Type B pancreatic cell (in vitro differentiated cells): ENCODE results near the gene SPATA31E1. TPM values are rescaled to one million over a fixed set of nuclear protein-coding genes. Genes with fewer than 3 reads are reported as not detected.
"Not testable (repeated sequence)": the region's sequence is repeated elsewhere in the genome, so short reads cannot be mapped to it uniquely, and the experiment has no call there.

Experiments used
- DNase-seq: peaks from one replicate; pipeline ENCODE4 v3.0.0; 2021; ENCODE audit warnings: mixed read lengths; ENCODE audit not compliant: unreplicated experiment; ENCODE audit errors: extremely low spot score
- H3K27ac Mint-ChIP-seq: 2 replicates; pipeline ENCODE4 v1.8.0; 2021; ENCODE audit warnings: mild to moderate bottlenecking, mixed read lengths
- H3K27me3 Mint-ChIP-seq: 2 replicates; pipeline ENCODE4 v1.8.0; 2021; ENCODE audit warnings: mixed read lengths
- H3K36me3 Mint-ChIP-seq: 2 replicates; pipeline ENCODE4 v1.8.0; 2021; ENCODE audit warnings: mixed read lengths
- H3K4me1 Mint-ChIP-seq: one replicate; pipeline ENCODE4 v1.8.0; 2021; ENCODE audit warnings: mixed read lengths; ENCODE audit not compliant: unreplicated experiment
- H3K4me3 Mint-ChIP-seq: 2 replicates; pipeline ENCODE4 v1.8.0; 2021; ENCODE audit warnings: mild to moderate bottlenecking, mixed read lengths
- H3K9me3 Mint-ChIP-seq: 2 replicates; pipeline ENCODE4 v1.8.0; 2021; ENCODE audit warnings: mixed read lengths
- CTCF ChIP-seq: fragments of 200-600 bp; sonication (generic); conservative IDR thresholded peaks from 2 replicates; pipeline ENCODE4 v1.5.0; 2021; ENCODE audit warnings: antibody characterized with exemption, mild to moderate bottlenecking
- total RNA-seq: library from RNA; stranded (reverse); gene quantifications from 2 replicates; pipeline ENCODE4 v1.2.1, GENCODE V29; 2021; ENCODE audit warnings: low replicate concordance

Gene SPATA31E1
- total RNA-seq, 1 donor from 2014 or later: not detected

- no peak for DNase-seq
- no peak for TF ChIP-seq CTCF
- Mint-ChIP-seq H3K36me3 (no peaks in the 10 kb centered on the region), H3K9me3 (no peaks in the 10 kb centered on the region), H3K27me3 (peaks cover 2% of the 10 kb centered on the region), H3K4me3 (no peak overlapping the region), H3K4me1 (peaks cover 9% of the 10 kb centered on the region), H3K27ac (no peak overlapping the region)
Observed at GRCh38 chr9:87842878-87843585, 39.6 kb upstream of the SPATA31E1 start.

GRCh38 chr9:87844506-87844905 lies 38.2 kb upstream of the SPATA31E1 start:
- H3K9me3 Mint-ChIP-seq: no peaks in the 10 kb centered on the region
- DNase-seq: no peak
- H3K4me1 Mint-ChIP-seq: peaks cover 9% of the 10 kb centered on the region
- no peak overlapping the region for H3K4me3 Mint-ChIP-seq
- H3K36me3 Mint-ChIP-seq: no peaks in the 10 kb centered on the region
- peaks cover 2% of the 10 kb centered on the region for H3K27me3 Mint-ChIP-seq
- H3K27ac Mint-ChIP-seq: no peak overlapping the region
- TF ChIP-seq CTCF: no peak

GRCh38 chr9:87847817-87848216 lies 34.9 kb upstream of the SPATA31E1 start:
- H3K4me1 Mint-ChIP-seq, H3K4me3 Mint-ChIP-seq, H3K36me3 Mint-ChIP-seq, H3K9me3 Mint-ChIP-seq, H3K27ac Mint-ChIP-seq, DNase-seq, H3K27me3 Mint-ChIP-seq: not testable (repeated sequence)

- H3K36me3 Mint-ChIP-seq: no peaks in the 10 kb centered on the region
- DNase-seq: no peak
- H3K4me1 Mint-ChIP-seq: peaks cover 15% of the 10 kb centered on the region
- no peak overlapping the region for H3K4me3 Mint-ChIP-seq
- H3K27ac Mint-ChIP-seq: no peak overlapping the region
- no peaks in the 10 kb centered on the region for H3K9me3 Mint-ChIP-seq
- peaks cover 2% of the 10 kb centered on the region for H3K27me3 Mint-ChIP-seq
- TF ChIP-seq CTCF: no peak
Observed at GRCh38 chr9:87849144-87849758, 33.4 kb upstream of the SPATA31E1 start.

GRCh38 chr9:87850391-87850790 lies 32.3 kb upstream of the SPATA31E1 start:
- Mint-ChIP-seq H3K27ac (no peak overlapping the region), H3K4me1 (peaks cover 10% of the 10 kb centered on the region), H3K27me3 (no peaks in the 10 kb centered on the region), H3K36me3 (no peaks in the 10 kb centered on the region), H3K9me3 (no peaks in the 10 kb centered on the region), H3K4me3 (no peak overlapping the region)
- no peak for TF ChIP-seq CTCF
- DNase-seq: no peak

- not testable (repeated sequence) for H3K27ac Mint-ChIP-seq, H3K36me3 Mint-ChIP-seq, H3K27me3 Mint-ChIP-seq, DNase-seq, H3K4me3 Mint-ChIP-seq, H3K9me3 Mint-ChIP-seq
- peaks cover 10% of the 10 kb centered on the region for H3K4me1 Mint-ChIP-seq
Observed at GRCh38 chr9:87851186-87851585, 31.5 kb upstream of the SPATA31E1 start.
